Left renal cortex interstitium (tissue), 4 donors: ENCODE measurements around the gene PPP1R14D. TPM values are rescaled to one million over a fixed set of nuclear protein-coding genes. Genes with fewer than 3 reads are reported as not detected.

Source experiments
- DNase-seq, 4 donors: peaks; one replicate each; pipeline ENCODE4 v3.0.0-alpha.2; 2013; ENCODE audit warnings: low read depth in 4 of 4, low spot score in 2 of 4, missing footprints in 1 of 4
- polyA plus RNA-seq, 4 donors: library from polyadenylated mRNA; unstranded; fragments of 120-200 nt; gene quantifications; one replicate each; pipeline ENCODE4 v1.2.1, GENCODE V29; 2013; ENCODE audit not compliant: insufficient read length in 4 of 4

The PPP1R14D gene
- polyA plus RNA-seq, 4 donors = 0.48 to 0.99 (median 0.70) TPM

- DNase-seq = no peak
Measured at GRCh38 chr15:40823572-40824343, 4.8 kb downstream of the PPP1R14D start.

DNA sequence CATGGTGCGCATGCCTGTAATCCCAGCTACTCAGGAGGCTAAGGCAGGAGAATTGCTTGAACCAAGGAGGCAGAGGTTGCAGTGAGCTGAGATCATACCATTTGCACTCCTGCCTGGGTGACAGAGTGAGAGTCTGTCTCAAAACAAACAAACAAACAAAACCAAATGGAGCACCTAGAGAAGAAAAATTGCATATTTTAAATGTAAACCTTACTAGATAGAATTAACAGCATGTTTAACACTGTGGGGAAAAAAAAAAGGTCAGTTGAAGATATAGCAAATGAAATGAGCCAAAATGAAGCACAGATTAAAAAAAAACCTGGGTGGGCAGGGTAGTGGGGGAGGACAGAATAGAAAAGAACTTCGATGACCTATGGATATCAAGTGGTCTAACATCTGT lies 7.3 kb downstream of the PPP1R14D start:
- no peak for DNase-seq

- no peak for DNase-seq
Measured at GRCh38 chr15:40819048-40819447, 9.5 kb downstream of the PPP1R14D start.

GRCh38 chr15:40815042-40815698 lies 13.3 kb downstream of the PPP1R14D start:
- DNase-seq = no peak

GRCh38 chr15:40812721-40813425 lies 15.6 kb downstream of the PPP1R14D start:
- DNase-seq = no peak

- DNase-seq = no peak
Measured at GRCh38 chr15:40808861-40809450, 19.6 kb downstream of the PPP1R14D start.

- DNase-seq = peak in 1 of 4 donors; percentile 44
Measured at GRCh38 chr15:40807888-40808461, 20.5 kb downstream of the PPP1R14D start.

DNA sequence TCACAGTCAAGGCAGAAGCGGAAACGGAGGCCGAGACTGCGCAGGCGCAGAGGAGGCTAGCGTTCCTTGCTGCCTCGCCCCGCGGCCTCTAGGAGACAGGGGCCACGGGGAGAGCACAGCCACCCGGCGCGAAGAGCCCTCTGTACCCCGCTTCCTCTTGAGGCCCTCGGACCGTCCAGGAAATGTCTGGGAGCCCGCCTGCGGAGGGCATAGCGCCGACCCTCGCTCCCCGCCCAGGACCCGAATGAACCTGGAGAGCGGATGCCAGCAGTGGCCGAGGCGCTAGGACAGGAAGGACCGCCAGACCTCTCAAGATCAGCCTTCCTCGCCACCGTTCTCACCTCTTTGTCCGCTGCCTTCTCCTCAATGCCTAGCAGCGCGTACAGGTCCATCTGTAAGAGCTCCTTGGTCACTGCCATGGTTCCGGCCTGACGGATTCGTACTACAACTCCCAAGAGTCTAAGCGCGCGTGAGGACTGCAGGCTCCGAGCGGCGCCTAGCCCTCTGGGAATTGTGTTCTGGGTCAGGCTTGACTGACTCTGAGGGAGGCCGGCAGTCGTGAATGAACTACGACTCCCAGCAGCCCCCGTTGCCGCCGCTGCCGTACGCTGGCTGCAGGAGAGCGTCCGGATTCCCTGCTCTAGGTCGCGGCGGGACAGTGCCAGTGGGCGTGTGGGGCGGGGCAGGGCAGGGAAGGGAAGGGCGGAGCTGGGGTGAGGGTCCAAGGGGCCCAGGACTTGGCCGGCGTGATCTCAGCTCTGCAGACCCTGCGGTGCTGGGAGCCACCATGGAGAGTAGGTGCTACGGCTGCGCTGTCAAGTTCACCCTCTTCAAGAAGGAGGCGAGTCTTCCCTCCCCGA lies 21.2 kb downstream of the PPP1R14D start, which contains the start of the genes DNAJC17 and ZFYVE19:
DNAJC17 (minus strand) TSS at position 446 of the 860 bp plus-strand sequence; CDS start at position 419, 27 bp downstream.
ZFYVE19 (plus strand) TSS at position 62 of the 860 bp plus-strand sequence; CDS start at position 563, 501 bp downstream.
- peak; percentile 83 to 97 (median 90) for DNase-seq

- DNase-seq = no peak
Measured at GRCh38 chr15:40806672-40807027, 21.9 kb downstream of the PPP1R14D start.

- DNase-seq = no peak
Measured at GRCh38 chr15:40803688-40804087, 24.8 kb downstream of the PPP1R14D start.

GRCh38 chr15:40803076-40803475 lies 25.4 kb downstream of the PPP1R14D start:
- no peak for DNase-seq

GRCh38 chr15:40799523-40799922 lies 29.0 kb downstream of the PPP1R14D start:
- DNase-seq = no peak

DNA sequence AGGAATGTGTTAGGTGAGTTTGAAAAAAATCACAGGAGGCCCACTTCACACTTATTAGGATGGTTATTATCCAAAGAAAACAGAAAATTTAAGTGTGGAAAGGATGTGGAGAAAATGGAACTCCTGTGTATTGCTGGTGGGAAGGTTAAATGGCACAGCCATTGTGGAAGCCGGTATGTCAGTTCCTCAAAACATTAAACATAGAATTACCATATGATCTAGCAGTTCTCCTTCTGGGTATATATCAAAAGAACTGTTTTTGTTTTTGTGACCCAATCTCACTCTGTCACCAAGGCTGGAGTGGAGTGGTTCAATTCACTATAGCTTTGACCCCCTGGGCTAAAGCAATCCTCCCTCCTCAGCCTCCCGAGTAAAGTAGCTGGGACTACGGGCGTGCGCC lies 32.0 kb downstream of the PPP1R14D start:
- no peak for DNase-seq

- no peak for DNase-seq
Measured at GRCh38 chr15:40796041-40796440, 32.5 kb downstream of the PPP1R14D start.

DNA sequence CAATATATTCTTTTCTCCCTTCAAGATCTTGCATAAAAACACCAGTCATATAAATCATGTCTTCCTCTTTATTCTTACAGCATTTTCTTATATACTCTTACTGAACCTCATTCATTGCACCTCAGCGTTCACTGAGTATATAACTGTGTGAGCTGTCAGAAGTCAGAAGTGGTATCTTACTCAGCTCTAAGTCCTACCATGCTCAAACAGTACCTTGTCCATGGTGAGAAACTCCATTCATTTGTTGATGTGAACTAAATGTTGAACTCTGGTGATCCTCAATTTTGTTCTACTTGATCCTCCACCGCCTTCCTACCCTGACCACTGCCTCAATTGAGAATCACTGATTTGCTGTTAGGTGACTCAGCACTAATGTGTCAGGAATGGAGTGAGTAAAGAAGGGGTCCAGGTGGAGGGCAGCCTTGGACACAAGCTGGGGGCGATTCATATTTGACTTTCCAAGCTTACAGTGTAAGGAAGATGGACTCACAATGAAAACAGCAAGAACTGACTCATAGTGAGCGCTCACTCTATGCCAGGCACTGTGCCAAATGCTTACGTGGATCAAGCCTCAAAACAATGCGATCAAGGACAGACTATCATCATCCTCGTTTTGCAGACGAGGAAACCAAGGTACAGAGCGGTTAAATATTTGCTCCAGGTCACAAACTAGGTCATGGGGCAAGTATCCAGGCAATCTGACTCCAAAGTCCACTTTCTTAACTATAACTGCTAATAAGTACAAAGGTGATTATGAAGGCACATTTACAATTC lies 35.1 kb downstream of the PPP1R14D start:
- no peak for DNase-seq

- DNase-seq = no peak
Measured at GRCh38 chr15:40792394-40792793, 36.1 kb downstream of the PPP1R14D start.

- no peak for DNase-seq
Measured at GRCh38 chr15:40790718-40791117, 37.8 kb downstream of the PPP1R14D start.

- DNase-seq = no peak
Measured at GRCh38 chr15:40789999-40790398, 38.5 kb downstream of the PPP1R14D start.

DNA sequence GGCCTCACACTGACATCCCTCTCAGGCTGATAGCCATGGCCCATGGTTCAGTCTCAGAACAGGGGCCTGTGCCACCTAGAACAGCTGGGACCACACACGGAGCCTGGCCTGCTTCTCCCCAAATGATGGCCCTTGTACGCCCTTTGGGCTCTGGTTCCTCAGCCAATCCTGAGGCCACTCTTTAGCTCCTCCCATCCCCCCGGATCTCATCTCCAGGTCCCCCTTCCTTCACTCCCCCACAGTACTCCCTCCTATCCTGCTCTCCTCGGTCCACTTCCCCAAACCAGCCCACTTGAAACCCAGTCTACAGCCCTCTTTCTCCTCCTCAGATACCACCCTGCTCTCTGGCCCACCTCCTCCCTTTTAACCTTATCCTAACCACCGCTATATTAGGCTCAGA lies 39.4 kb downstream of the PPP1R14D start:
- no peak for DNase-seq
